SK-N-SH (cell line): Measurements from ENCODE around the gene CCNY.

ENCODE experiments used
- CTCF ChIP-seq: fragments of 200-600 bp; sonication (generic); IDR thresholded peaks from 2 replicates; pipeline ENCODE4 v1.6.1; 2017; ENCODE audit warnings: antibody characterized with exemption, mild to moderate bottlenecking, moderate library complexity
- EP300 ChIP-seq, 2 experiments: IDR thresholded peaks; 2 replicates each; pipeline versions ENCODE4 v1.4.0 to v1.6.1; 2012; ENCODE audit warnings: borderline replicate concordance in 1 of 2, low read depth in 1 of 2, low read length in 1 of 2
- FOXJ3 ChIP-seq: sonication (generic); formaldehyde crosslinking; IDR thresholded peaks from 2 replicates; pipeline ENCODE4 v1.5.1; 2020; ENCODE audit warnings: mild to moderate bottlenecking, missing genetic modification reagents
- MXI1 ChIP-seq: IDR thresholded peaks from 2 replicates; pipeline ENCODE4 v1.6.1; 2012; ENCODE audit warnings: mild to moderate bottlenecking, low read depth, low read length, improper control_type of control experiment
- POLR2AphosphoS5 ChIP-seq: IDR thresholded peaks from 2 replicates; pipeline ENCODE4 v1.6.1; 2012; ENCODE audit warnings: low read depth, low read length
- RAD21 ChIP-seq: IDR thresholded peaks from 2 replicates; pipeline ENCODE4 v1.6.1; 2012; ENCODE audit warnings: mild to moderate bottlenecking, low read length
- RCOR1 ChIP-seq: fragments of 150-350 bp; IDR thresholded peaks from 2 replicates; pipeline ENCODE4 v1.6.1; 2017; ENCODE audit warnings: antibody characterized with exemption, low read length
- RFX5 ChIP-seq: IDR thresholded peaks from 2 replicates; pipeline ENCODE4 v1.6.1; 2012; ENCODE audit warnings: mild to moderate bottlenecking, improper control_type of control experiment, low read length
- SMC3 ChIP-seq: IDR thresholded peaks from 2 replicates; pipeline ENCODE4 v1.6.1; 2012; ENCODE audit warnings: low read depth, low read length, improper control_type of control experiment
- TAF1 ChIP-seq: IDR thresholded peaks from 2 replicates; pipeline ENCODE4 v1.6.1; 2012; ENCODE audit warnings: low read depth, mild to moderate bottlenecking, low read length, moderate library complexity, borderline replicate concordance
- USF2 ChIP-seq: fragments of 150-350 bp; IDR thresholded peaks from 2 replicates; pipeline ENCODE4 v1.6.1; 2017; ENCODE audit warnings: antibody characterized with exemption, low read length, low read depth, borderline replicate concordance
- TF ChIP-seq, protein P1 (sequence below): IDR thresholded peaks from 2 replicates; pipeline ENCODE4 v1.4.0; 2012; ENCODE audit warnings: low read depth
- TF ChIP-seq, protein P2 (sequence below): IDR thresholded peaks from 2 replicates; pipeline ENCODE4 v1.6.1; 2012; ENCODE audit warnings: mild to moderate bottlenecking, low read depth, low read length, moderate library complexity

GRCh38 chr10:35316218-35316967, 19.9 kb upstream of the CCNY start:
- no peak for TF ChIP-seq CTCF
- no peak for TF ChIP-seq USF2
- no peak for TF ChIP-seq SMC3
- no peak for TF ChIP-seq TAF1
- no peak for TF ChIP-seq FOXJ3 (CRISPR knock-in tag)
- no peak for TF ChIP-seq POLR2AphosphoS5
- TF ChIP-seq MXI1: no peak
- no peak for TF ChIP-seq EP300 (IDR thresholded peaks at IDR 0.05; ENCODE audit: borderline replicate concordance in 1 of 2, low read depth in 1 of 2, low read length in 1 of 2)
- TF ChIP-seq RFX5: no peak
- TF ChIP-seq RAD21: no peak
- TF ChIP-seq RCOR1: no peak
- TF ChIP-seq, protein P1, sequence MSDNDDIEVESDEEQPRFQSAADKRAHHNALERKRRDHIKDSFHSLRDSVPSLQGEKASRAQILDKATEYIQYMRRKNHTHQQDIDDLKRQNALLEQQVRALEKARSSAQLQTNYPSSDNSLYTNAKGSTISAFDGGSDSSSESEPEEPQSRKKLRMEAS: no peak
- TF ChIP-seq, protein P2, sequence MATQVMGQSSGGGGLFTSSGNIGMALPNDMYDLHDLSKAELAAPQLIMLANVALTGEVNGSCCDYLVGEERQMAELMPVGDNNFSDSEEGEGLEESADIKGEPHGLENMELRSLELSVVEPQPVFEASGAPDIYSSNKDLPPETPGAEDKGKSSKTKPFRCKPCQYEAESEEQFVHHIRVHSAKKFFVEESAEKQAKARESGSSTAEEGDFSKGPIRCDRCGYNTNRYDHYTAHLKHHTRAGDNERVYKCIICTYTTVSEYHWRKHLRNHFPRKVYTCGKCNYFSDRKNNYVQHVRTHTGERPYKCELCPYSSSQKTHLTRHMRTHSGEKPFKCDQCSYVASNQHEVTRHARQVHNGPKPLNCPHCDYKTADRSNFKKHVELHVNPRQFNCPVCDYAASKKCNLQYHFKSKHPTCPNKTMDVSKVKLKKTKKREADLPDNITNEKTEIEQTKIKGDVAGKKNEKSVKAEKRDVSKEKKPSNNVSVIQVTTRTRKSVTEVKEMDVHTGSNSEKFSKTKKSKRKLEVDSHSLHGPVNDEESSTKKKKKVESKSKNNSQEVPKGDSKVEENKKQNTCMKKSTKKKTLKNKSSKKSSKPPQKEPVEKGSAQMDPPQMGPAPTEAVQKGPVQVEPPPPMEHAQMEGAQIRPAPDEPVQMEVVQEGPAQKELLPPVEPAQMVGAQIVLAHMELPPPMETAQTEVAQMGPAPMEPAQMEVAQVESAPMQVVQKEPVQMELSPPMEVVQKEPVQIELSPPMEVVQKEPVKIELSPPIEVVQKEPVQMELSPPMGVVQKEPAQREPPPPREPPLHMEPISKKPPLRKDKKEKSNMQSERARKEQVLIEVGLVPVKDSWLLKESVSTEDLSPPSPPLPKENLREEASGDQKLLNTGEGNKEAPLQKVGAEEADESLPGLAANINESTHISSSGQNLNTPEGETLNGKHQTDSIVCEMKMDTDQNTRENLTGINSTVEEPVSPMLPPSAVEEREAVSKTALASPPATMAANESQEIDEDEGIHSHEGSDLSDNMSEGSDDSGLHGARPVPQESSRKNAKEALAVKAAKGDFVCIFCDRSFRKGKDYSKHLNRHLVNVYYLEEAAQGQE: no peak
